Epithelial cell of esophagus (primary cell): ENCODE results near the gene NCOR2.

Experiments
- DNase-seq: peaks from one replicate; pipeline ENCODE4 v3.0.0; 2010; ENCODE audit warnings: low read depth
- H3K4me3 ChIP-seq: 2 replicates; pipeline ENCODE4 v1.5.1; 2011; ENCODE audit warnings: mild to moderate bottlenecking, low read length, control low read depth
- CTCF ChIP-seq: IDR thresholded peaks from 2 replicates; pipeline ENCODE4 v1.5.1; 2011; ENCODE audit warnings: low read depth, mild to moderate bottlenecking, low read length, control low read depth, inconsistent platforms; ENCODE audit not compliant: insufficient read depth; ENCODE audit errors: missing control alignments

The NCOR2 gene

GRCh38 chr12:124576061-124576650 lies 8.7 kb upstream of the NCOR2 start:
- no peak overlapping the region for H3K4me3 ChIP-seq
- TF ChIP-seq CTCF: no peak
- no peak for DNase-seq

GRCh38 chr12:124573839-124574786 lies 6.7 kb upstream of the NCOR2 start:
- H3K4me3 ChIP-seq: no peak overlapping the region
- no peak for DNase-seq
- TF ChIP-seq CTCF: no peak

- no peak for TF ChIP-seq CTCF
- DNase-seq: no peak
- H3K4me3 ChIP-seq: no peak overlapping the region
These were observed 4.1 kb upstream of the NCOR2 start for GRCh38 chr12:124571556-124571955.

GRCh38 chr12:124570810-124571209 lies 3.4 kb upstream of the NCOR2 start:
- DNase-seq: no peak
- TF ChIP-seq CTCF: no peak
- H3K4me3 ChIP-seq: no peak overlapping the region

GRCh38 chr12:124569375-124570148 lies 2.1 kb upstream of the NCOR2 start:
- no peak overlapping the region for H3K4me3 ChIP-seq
- no peak for DNase-seq
- no peak for TF ChIP-seq CTCF

GRCh38 chr12:124568431-124569374 lies 1.3 kb upstream of the NCOR2 start:
- DNase-seq: peak; percentile 58
- peak; percentile 48 for TF ChIP-seq CTCF
- H3K4me3 ChIP-seq: no peak overlapping the region
